Inferior parietal cortex (tissue), 1 donor: ENCODE results near the gene LRP1-AS.
A peak's percentile ranks its signal among the peaks of the same experiment; 100 is the strongest.

Experiments used
- DNase-seq: peaks from one replicate; pipeline ENCODE4 v3.0.0-alpha.2; 2016; ENCODE audit errors: extremely low spot score

Gene LRP1-AS

GRCh38 chr12:57146961-57147944, at the start of gene LRP1-AS:
TSS of gene LRP1-AS (minus strand) at chr12:57147619.
- no peak for DNase-seq

DNA sequence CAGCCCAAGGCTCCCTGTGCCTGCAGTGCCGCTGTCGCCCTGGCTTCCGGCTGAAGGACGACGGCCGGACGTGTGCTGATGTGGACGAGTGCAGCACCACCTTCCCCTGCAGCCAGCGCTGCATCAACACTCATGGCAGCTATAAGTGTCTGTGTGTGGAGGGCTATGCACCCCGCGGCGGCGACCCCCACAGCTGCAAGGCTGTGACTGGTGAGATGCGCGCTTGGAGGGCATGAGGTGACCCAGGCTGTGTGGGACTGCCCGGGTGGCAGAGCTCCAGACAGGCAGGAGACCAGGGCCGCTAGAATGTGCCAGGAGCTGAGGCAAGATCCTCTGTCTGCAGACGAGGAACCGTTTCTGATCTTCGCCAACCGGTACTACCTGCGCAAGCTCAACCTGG, 49.5 kb upstream of the LRP1-AS start:
- DNase-seq: no peak

DNA sequence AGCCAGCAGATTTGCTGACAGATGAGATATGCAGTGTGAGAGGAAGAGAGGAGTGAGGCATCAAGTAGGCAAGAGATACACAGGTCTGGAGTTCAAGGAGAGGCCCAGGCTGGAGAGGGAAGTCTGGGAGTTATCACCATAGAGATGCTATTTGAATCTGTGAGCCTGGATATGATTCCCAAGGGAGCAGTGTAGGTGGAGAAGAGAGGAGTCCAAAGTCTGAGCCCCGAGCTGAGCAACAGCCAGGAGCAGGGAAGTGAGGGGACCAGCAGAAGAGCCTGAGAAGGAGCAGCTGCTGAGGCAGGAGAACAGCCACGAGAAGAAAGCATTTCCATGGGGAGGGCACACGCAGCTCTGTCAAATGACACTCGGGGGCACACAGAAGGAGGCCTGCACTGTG, 49.0 kb upstream of the LRP1-AS start:
- no peak for DNase-seq

DNA sequence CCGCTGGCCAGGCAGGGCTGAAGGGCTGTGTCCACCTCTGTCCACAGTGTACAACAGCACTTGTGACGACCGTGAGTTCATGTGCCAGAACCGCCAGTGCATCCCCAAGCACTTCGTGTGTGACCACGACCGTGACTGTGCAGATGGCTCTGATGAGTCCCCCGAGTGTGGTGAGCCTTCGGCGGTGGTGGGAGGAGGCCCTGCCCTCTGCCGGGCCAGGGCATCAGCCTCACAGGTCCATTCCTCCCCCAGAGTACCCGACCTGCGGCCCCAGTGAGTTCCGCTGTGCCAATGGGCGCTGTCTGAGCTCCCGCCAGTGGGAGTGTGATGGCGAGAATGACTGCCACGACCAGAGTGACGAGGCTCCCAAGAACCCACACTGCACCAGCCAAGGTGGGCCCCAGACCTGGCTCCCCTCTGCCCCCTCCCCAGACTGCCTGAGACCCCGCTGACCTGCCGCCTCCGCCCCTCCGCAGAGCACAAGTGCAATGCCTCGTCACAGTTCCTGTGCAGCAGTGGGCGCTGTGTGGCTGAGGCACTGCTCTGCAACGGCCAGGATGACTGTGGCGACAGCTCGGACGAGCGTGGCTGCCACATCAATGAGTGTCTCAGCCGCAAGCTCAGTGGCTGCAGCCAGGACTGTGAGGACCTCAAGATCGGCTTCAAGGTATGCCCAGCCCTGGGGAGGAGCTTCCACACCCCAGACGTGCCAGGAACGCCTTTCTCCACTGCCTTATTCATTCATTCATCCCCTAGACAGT, 48.4 kb upstream of the LRP1-AS start:
- DNase-seq: no peak

DNA sequence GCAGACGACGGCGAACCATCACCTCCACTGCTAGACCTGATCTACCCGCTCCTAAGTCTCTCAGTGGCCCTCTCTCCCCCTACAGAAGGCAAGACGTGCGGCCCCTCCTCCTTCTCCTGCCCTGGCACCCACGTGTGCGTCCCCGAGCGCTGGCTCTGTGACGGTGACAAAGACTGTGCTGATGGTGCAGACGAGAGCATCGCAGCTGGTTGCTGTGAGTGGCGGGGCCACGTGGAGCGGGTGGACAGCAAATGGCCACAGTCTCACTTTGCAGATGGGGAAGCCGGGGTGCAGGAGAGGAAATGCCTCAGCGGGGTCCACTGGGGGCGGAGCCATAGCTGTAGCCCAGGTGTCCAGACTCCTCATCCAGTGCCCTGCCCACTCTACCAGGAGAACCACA, 47.8 kb upstream of the LRP1-AS start:
- DNase-seq: no peak

DNA sequence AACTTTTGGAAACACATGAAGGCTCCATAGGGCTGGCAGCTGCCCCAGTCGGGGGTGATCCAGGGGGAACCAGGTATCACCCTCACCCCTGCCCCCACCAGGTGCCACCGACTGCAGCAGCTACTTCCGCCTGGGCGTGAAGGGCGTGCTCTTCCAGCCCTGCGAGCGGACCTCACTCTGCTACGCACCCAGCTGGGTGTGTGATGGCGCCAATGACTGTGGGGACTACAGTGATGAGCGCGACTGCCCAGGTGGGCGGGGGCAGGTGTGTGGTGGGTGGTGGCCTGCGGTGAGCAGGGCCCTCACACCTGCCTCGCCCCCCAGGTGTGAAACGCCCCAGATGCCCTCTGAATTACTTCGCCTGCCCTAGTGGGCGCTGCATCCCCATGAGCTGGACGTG, 46.8 kb upstream of the LRP1-AS start:
- no peak for DNase-seq

- no peak for DNase-seq
Measured at GRCh38 chr12:57193706-57194245, 46.4 kb upstream of the LRP1-AS start.

- no peak for DNase-seq
Measured at GRCh38 chr12:57192920-57193319, 45.5 kb upstream of the LRP1-AS start.

DNA sequence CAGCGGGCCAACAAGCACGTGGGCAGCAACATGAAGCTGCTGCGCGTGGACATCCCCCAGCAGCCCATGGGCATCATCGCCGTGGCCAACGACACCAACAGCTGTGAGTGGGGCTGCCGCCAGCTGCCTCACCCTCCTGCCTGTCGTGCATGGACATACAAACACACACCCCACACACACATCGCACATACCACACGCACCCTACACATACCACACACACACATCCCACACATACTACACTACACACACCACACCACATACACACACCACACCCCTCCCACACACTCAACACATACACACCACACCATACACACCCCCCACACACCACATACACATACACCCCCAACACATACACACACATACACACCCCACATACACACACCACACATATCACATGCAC, 44.0 kb upstream of the LRP1-AS start:
- DNase-seq: no peak

GRCh38 chr12:57190821-57191220, 43.4 kb upstream of the LRP1-AS start:
- DNase-seq: no peak

- peak; percentile 62 for DNase-seq
Measured at GRCh38 chr12:57190037-57190436, 42.6 kb upstream of the LRP1-AS start.

- no peak for DNase-seq
Measured at GRCh38 chr12:57188090-57188425, 40.6 kb upstream of the LRP1-AS start.

- DNase-seq: no peak
Measured at GRCh38 chr12:57187222-57188089, 40.0 kb upstream of the LRP1-AS start.

- DNase-seq: no peak
Measured at GRCh38 chr12:57185906-57186508, 38.6 kb upstream of the LRP1-AS start.

- no peak for DNase-seq
Measured at GRCh38 chr12:57185403-57185802, 38.0 kb upstream of the LRP1-AS start.

GRCh38 chr12:57183939-57184725, 36.7 kb upstream of the LRP1-AS start:
- no peak for DNase-seq

GRCh38 chr12:57182918-57183575, 35.6 kb upstream of the LRP1-AS start:
- peak; percentile 74 for DNase-seq

GRCh38 chr12:57181561-57182155, 34.2 kb upstream of the LRP1-AS start:
- no peak for DNase-seq

DNA sequence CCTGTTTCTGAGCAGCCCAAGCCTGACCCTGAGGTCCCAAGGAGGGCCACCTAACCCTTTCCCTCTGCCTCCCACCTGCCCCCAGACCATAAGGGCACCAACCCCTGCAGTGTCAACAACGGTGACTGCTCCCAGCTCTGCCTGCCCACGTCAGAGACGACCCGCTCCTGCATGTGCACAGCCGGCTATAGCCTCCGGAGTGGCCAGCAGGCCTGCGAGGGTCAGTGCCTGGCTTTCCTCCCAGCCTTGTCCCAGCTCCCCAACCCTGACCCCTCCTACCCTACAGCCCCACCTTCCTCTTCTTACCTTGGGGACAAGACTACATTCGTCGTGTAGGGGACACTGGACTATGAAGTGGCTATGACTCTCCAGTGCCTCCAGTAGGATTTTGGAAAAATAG, 33.7 kb upstream of the LRP1-AS start:
- no peak for DNase-seq
